ENCODE measurements around the gene LRRC8D. TPM values are rescaled to one million over a fixed set of nuclear protein-coding genes. Genes with fewer than 3 reads are reported as not detected.

The LRRC8D gene
- polyA plus RNA-seq, 4 donors, result 13.0 to 36.7 (median 20.2) TPM

GRCh38 chr1:89883030-89883379, 62.2 kb downstream of the LRRC8D start:
- no peak for DNase-seq
- H3K36me3 ChIP-seq (ENCODE audit: control insufficient read depth in 3 of 3, insufficient read depth in 2 of 3, low read depth in 1 of 3, low read length in 3 of 3), result peaks cover 0 to 10% (median 2%) of the 10 kb centered on the region in 3 donors
- no peak for FAIRE-seq
- 96 to 98% (median 98%) methylated on average over 6 of the region's 6 CpGs for WGBS, 3 donors
- no peaks in the 10 kb centered on the region for H3K27me3 ChIP-seq (ENCODE audit: control insufficient read depth in 3 of 3, insufficient read depth in 3 of 3, low read length in 3 of 3)
- H3K4me3 ChIP-seq (ENCODE audit: low read depth in 1 of 3, low read length in 3 of 3), result no peak overlapping the region
- H3K9me3 ChIP-seq (ENCODE audit: control insufficient read depth in 2 of 2, insufficient read depth in 1 of 2, low read depth in 1 of 2, low read length in 1 of 2), result peaks cover 0 to 6% of the 10 kb centered on the region in 2 donors
- H3K27ac ChIP-seq (ENCODE audit: low read depth in 1 of 3, low read length in 2 of 3), result no peak overlapping the region
- no peaks in the 10 kb centered on the region for H3K4me1 ChIP-seq (ENCODE audit: control insufficient read depth in 3 of 3, insufficient read depth in 2 of 3, low read depth in 1 of 3, low read length in 2 of 3)

DNA sequence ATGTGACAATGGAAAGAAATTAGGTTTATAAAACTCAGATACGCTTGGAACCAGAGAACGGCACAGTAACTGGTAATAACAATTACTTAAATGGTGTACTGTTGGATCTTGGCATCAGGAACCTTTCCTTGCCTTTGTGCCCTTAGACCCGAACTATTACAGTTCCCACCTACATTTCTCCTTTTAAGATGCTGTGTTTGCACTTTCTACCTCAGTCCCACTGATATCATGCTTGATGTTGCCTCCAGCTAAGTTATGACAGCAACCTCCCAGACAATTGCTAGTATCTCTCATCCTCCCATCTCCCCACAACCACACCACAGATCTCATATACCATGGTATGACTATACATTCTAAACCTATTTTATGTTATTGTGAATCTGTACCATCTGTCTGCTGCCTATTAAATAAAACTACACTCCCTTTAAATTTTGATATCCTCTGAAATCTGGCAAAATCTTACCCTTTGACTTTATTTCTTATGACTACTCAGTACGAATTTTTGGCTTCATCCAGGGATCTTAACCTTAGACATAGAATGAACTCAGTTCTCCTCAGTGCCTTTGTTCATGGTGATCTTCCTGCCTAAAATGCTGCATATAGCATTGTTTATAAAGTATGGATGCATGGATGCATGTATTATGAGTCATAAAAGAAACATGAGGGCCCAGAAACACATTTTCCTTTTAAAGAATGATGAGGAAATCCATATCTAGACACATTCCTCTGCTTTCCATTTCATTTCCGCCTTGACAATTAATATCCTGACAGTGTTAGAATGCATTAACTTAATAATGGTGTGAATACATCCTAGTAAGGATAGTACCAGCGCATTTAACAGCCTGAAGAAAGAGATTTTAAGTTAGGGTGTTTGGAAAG, 64.1 kb downstream of the LRRC8D start:
- peaks cover 0 to 14% (median 2%) of the 10 kb centered on the region in 3 donors for H3K36me3 ChIP-seq (ENCODE audit: control insufficient read depth in 3 of 3, insufficient read depth in 2 of 3, low read depth in 1 of 3, low read length in 3 of 3)
- DNase-seq, result no peak
- peaks cover 0 to 6% of the 10 kb centered on the region in 2 donors for H3K9me3 ChIP-seq (ENCODE audit: control insufficient read depth in 2 of 2, insufficient read depth in 1 of 2, low read depth in 1 of 2, low read length in 1 of 2)
- H3K4me3 ChIP-seq (ENCODE audit: low read depth in 1 of 3, low read length in 3 of 3), result no peak overlapping the region
- no peaks in the 10 kb centered on the region for H3K27me3 ChIP-seq (ENCODE audit: control insufficient read depth in 3 of 3, insufficient read depth in 3 of 3, low read length in 3 of 3)
- FAIRE-seq, result no peak
- H3K4me1 ChIP-seq (ENCODE audit: control insufficient read depth in 3 of 3, insufficient read depth in 2 of 3, low read depth in 1 of 3, low read length in 2 of 3), result no peaks in the 10 kb centered on the region
- 88 to 94% (median 90%) methylated on average over 6 of the region's 6 CpGs for WGBS, 3 donors
- H3K27ac ChIP-seq (ENCODE audit: low read depth in 1 of 3, low read length in 2 of 3), result no peak overlapping the region

GRCh38 chr1:89887270-89887669, 66.4 kb downstream of the LRRC8D start:
- DNase-seq (peak; percentile 56 to 63), FAIRE-seq (no peak)
- Histone ChIP-seq H3K27ac (ENCODE audit: low read depth in 1 of 3, low read length in 2 of 3) (peak overlapping the region in 1 of 3 donors; percentile 4), H3K36me3 (ENCODE audit: control insufficient read depth in 3 of 3, insufficient read depth in 2 of 3, low read depth in 1 of 3, low read length in 3 of 3) (peaks cover 0 to 10% (median 2%) of the 10 kb centered on the region in 3 donors), H3K9me3 (ENCODE audit: control insufficient read depth in 2 of 2, insufficient read depth in 1 of 2, low read depth in 1 of 2, low read length in 1 of 2) (no peaks in the 10 kb centered on the region), H3K4me3 (ENCODE audit: low read depth in 1 of 3, low read length in 3 of 3) (no peak overlapping the region), H3K4me1 (ENCODE audit: control insufficient read depth in 3 of 3, insufficient read depth in 2 of 3, low read depth in 1 of 3, low read length in 2 of 3) (no peaks in the 10 kb centered on the region), H3K27me3 (ENCODE audit: control insufficient read depth in 3 of 3, insufficient read depth in 3 of 3, low read length in 3 of 3) (no peaks in the 10 kb centered on the region)
- 86 to 92% (median 87%) methylated on average over 2 of the region's 2 CpGs for WGBS, 3 donors

DNA sequence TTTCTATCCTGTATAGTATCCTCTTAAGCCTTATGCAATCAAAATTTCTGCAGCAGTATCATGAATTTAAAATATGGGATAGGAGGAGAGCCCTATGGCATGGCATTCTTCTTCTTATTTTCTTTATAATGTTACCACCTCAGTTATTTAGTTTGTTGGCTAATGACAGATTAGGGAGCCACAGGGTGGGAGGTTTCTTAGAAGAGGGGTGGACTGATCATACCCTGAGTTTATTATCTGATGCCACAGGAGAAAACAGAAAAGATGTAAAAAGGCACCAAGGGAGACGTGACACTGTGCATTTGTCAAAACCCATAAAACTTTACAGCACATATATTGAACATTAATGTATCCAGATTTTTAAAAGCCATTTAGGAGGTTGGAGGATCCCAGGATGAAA, 66.9 kb downstream of the LRRC8D start:
- FAIRE-seq, result no peak
- no peak for DNase-seq
- Histone ChIP-seq H3K27ac (ENCODE audit: low read depth in 1 of 3, low read length in 2 of 3) (peak overlapping the region in 1 of 3 donors; percentile 4), H3K27me3 (ENCODE audit: control insufficient read depth in 3 of 3, insufficient read depth in 3 of 3, low read length in 3 of 3) (no peaks in the 10 kb centered on the region), H3K4me1 (ENCODE audit: control insufficient read depth in 3 of 3, insufficient read depth in 2 of 3, low read depth in 1 of 3, low read length in 2 of 3) (no peaks in the 10 kb centered on the region), H3K36me3 (ENCODE audit: control insufficient read depth in 3 of 3, insufficient read depth in 2 of 3, low read depth in 1 of 3, low read length in 3 of 3) (peaks cover 0 to 9% (median 2%) of the 10 kb centered on the region in 3 donors), H3K9me3 (ENCODE audit: control insufficient read depth in 2 of 2, insufficient read depth in 1 of 2, low read depth in 1 of 2, low read length in 1 of 2) (no peaks in the 10 kb centered on the region), H3K4me3 (ENCODE audit: low read depth in 1 of 3, low read length in 3 of 3) (no peak overlapping the region)
- WGBS, 3 donors, result 72 to 96% (median 94%) methylated on average over 1 of the region's 1 CpG

- H3K36me3 ChIP-seq (ENCODE audit: control insufficient read depth in 3 of 3, insufficient read depth in 2 of 3, low read depth in 1 of 3, low read length in 3 of 3), result peaks cover 0 to 4% (median 2%) of the 10 kb centered on the region in 3 donors
- H3K27me3 ChIP-seq (ENCODE audit: control insufficient read depth in 3 of 3, insufficient read depth in 3 of 3, low read length in 3 of 3), result no peaks in the 10 kb centered on the region
- no peak overlapping the region for H3K27ac ChIP-seq (ENCODE audit: low read depth in 1 of 3, low read length in 2 of 3)
- H3K4me1 ChIP-seq (ENCODE audit: control insufficient read depth in 3 of 3, insufficient read depth in 2 of 3, low read depth in 1 of 3, low read length in 2 of 3), result no peaks in the 10 kb centered on the region
- no peak for DNase-seq
- no peak overlapping the region for H3K4me3 ChIP-seq (ENCODE audit: low read depth in 1 of 3, low read length in 3 of 3)
- 88 to 93% (median 89%) methylated on average over 5 of the region's 5 CpGs for WGBS, 3 donors
- FAIRE-seq, result no peak
- no peaks in the 10 kb centered on the region for H3K9me3 ChIP-seq (ENCODE audit: control insufficient read depth in 2 of 2, insufficient read depth in 1 of 2, low read depth in 1 of 2, low read length in 1 of 2)
Measured at GRCh38 chr1:89888480-89889322, 67.9 kb downstream of the LRRC8D start.

GRCh38 chr1:89889323-89889615, 68.4 kb downstream of the LRRC8D start:
- Histone ChIP-seq H3K27ac (ENCODE audit: low read depth in 1 of 3, low read length in 2 of 3) (no peak overlapping the region), H3K36me3 (ENCODE audit: control insufficient read depth in 3 of 3, insufficient read depth in 2 of 3, low read depth in 1 of 3, low read length in 3 of 3) (peaks cover 0 to 4% (median 2%) of the 10 kb centered on the region in 3 donors), H3K9me3 (ENCODE audit: control insufficient read depth in 2 of 2, insufficient read depth in 1 of 2, low read depth in 1 of 2, low read length in 1 of 2) (no peaks in the 10 kb centered on the region), H3K27me3 (ENCODE audit: control insufficient read depth in 3 of 3, insufficient read depth in 3 of 3, low read length in 3 of 3) (no peaks in the 10 kb centered on the region), H3K4me1 (ENCODE audit: control insufficient read depth in 3 of 3, insufficient read depth in 2 of 3, low read depth in 1 of 3, low read length in 2 of 3) (peaks cover 0 to 3% (median 0%) of the 10 kb centered on the region in 3 donors), H3K4me3 (ENCODE audit: low read depth in 1 of 3, low read length in 3 of 3) (no peak overlapping the region)
- DNase-seq (no peak), FAIRE-seq (no peak)

DNA sequence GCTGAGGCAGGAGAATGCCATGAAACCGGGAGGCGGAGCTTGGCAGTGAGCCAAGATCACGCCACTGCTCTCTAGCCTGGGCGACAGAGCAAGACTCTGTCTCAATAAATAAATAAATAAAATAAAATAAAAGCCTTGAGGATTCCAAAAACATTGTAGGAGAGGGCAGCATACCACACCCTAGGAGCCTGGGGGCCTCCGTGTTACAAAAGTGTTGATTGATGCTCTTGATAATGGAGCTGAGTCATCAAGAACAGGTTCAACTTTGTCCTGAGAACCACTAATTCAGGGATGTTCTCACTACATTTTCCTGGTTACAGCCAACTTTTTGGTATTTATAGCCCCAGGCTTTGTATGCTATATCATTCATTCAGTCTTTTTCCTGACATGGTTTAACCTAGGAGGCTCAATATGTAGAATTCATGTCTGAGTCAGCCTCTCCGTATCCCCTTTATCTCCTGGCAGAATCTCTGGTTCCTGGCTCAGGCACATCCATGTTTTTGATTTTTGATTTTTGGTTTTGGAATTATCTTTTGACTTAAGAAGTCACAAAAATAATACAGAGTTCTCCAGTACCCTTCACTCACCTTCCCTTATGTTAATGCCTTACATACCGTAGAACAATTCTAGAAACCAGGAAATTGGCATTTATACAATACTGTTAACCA, 69.4 kb downstream of the LRRC8D start:
- peaks cover 0 to 4% (median 0%) of the 10 kb centered on the region in 3 donors for H3K36me3 ChIP-seq (ENCODE audit: control insufficient read depth in 3 of 3, insufficient read depth in 2 of 3, low read depth in 1 of 3, low read length in 3 of 3)
- peaks cover 0 to 3% (median 0%) of the 10 kb centered on the region in 3 donors for H3K4me1 ChIP-seq (ENCODE audit: control insufficient read depth in 3 of 3, insufficient read depth in 2 of 3, low read depth in 1 of 3, low read length in 2 of 3)
- no peak for FAIRE-seq
- H3K9me3 ChIP-seq (ENCODE audit: control insufficient read depth in 2 of 2, insufficient read depth in 1 of 2, low read depth in 1 of 2, low read length in 1 of 2), result no peaks in the 10 kb centered on the region
- 41 to 73% (median 62%) methylated on average over 7 of the region's 7 CpGs for WGBS, 3 donors
- H3K4me3 ChIP-seq (ENCODE audit: low read depth in 1 of 3, low read length in 3 of 3), result no peak overlapping the region
- H3K27me3 ChIP-seq (ENCODE audit: control insufficient read depth in 3 of 3, insufficient read depth in 3 of 3, low read length in 3 of 3), result no peaks in the 10 kb centered on the region
- H3K27ac ChIP-seq (ENCODE audit: low read depth in 1 of 3, low read length in 2 of 3), result no peak overlapping the region
- DNase-seq, result peak in 1 of 2 donors; percentile 36

DNA sequence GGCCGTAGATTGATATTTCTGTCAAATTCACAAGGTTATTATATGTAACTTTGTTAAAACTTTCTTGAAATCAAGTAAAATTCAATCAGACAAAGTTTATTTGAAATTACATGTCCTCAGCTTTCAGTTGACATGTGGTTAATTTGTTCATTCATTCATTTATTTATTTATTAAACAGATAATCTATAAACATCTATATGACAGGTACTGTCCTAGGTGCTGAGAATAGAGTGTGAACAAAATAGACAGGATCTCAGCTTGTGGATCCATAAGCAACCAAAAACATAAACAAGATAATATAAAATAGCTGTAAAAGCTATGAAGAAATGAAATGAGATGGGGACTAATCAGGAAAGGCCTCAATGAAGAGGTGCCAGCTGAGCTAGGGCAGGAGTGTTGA, 72.0 kb downstream of the LRRC8D start:
- FAIRE-seq, result no peak
- Histone ChIP-seq H3K27ac (ENCODE audit: low read depth in 1 of 3, low read length in 2 of 3) (no peak overlapping the region), H3K36me3 (ENCODE audit: control insufficient read depth in 3 of 3, insufficient read depth in 2 of 3, low read depth in 1 of 3, low read length in 3 of 3) (peaks cover 0 to 4% (median 0%) of the 10 kb centered on the region in 3 donors), H3K9me3 (ENCODE audit: control insufficient read depth in 2 of 2, insufficient read depth in 1 of 2, low read depth in 1 of 2, low read length in 1 of 2) (no peaks in the 10 kb centered on the region), H3K27me3 (ENCODE audit: control insufficient read depth in 3 of 3, insufficient read depth in 3 of 3, low read length in 3 of 3) (no peaks in the 10 kb centered on the region), H3K4me3 (ENCODE audit: low read depth in 1 of 3, low read length in 3 of 3) (no peak overlapping the region), H3K4me1 (ENCODE audit: control insufficient read depth in 3 of 3, insufficient read depth in 2 of 3, low read depth in 1 of 3, low read length in 2 of 3) (peaks cover 2 to 12% (median 5%) of the 10 kb centered on the region in 3 donors)
- 95 to 100% (median 100%) methylated on average over 1 of the region's 1 CpG for WGBS, 3 donors
- DNase-seq, result no peak
